ENCODE data around the gene PDE11A. TPM values are rescaled to one million over a fixed set of nuclear protein-coding genes. Genes with fewer than 3 reads are reported as not detected.

Gene PDE11A
- total and polyA plus RNA-seq, 4 donors: 1.0 to 5.9 (median 1.7) TPM

DNA sequence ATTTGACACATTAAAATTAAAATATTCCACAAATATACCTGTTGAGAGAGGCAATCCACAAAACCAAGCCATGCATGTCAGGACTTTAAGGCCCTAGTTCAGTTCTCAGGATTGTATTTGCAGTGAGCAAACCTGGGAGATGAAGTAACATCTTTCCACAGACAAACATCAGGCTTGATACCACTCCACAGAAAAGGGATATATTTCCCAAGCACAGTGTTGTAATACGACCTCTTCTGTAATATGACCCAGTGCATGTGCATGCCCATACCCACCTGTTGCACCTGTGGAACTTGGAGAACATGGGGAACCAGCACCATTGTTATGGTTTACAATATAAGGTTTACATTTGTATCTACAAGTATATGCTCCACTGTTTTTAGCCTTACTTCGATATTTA, 184.0 kb downstream of the PDE11A start (continued):
- TF ChIP-seq, protein P1, sequence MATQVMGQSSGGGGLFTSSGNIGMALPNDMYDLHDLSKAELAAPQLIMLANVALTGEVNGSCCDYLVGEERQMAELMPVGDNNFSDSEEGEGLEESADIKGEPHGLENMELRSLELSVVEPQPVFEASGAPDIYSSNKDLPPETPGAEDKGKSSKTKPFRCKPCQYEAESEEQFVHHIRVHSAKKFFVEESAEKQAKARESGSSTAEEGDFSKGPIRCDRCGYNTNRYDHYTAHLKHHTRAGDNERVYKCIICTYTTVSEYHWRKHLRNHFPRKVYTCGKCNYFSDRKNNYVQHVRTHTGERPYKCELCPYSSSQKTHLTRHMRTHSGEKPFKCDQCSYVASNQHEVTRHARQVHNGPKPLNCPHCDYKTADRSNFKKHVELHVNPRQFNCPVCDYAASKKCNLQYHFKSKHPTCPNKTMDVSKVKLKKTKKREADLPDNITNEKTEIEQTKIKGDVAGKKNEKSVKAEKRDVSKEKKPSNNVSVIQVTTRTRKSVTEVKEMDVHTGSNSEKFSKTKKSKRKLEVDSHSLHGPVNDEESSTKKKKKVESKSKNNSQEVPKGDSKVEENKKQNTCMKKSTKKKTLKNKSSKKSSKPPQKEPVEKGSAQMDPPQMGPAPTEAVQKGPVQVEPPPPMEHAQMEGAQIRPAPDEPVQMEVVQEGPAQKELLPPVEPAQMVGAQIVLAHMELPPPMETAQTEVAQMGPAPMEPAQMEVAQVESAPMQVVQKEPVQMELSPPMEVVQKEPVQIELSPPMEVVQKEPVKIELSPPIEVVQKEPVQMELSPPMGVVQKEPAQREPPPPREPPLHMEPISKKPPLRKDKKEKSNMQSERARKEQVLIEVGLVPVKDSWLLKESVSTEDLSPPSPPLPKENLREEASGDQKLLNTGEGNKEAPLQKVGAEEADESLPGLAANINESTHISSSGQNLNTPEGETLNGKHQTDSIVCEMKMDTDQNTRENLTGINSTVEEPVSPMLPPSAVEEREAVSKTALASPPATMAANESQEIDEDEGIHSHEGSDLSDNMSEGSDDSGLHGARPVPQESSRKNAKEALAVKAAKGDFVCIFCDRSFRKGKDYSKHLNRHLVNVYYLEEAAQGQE (IDR thresholded peaks at IDR 0.05): peak; percentile 82

DNA sequence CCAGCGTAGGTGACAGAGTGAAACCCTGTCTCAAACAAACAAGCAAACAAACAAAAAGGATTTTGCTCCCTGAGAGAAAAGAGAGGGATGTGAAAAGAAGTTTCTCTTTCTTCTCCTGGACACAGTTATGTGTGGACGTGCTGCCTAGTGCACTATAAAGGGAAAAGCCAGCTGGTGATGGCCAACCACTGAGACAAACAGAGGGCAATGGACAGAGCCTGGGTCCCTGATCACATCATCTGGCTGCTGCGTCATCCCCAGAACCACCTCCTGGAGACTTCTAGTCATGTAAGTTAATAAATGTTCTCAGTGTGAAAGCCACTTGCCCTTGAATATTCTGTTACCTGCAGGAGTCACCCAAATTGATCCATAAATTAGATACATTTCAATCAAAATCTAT, 184.9 kb downstream of the PDE11A start:
- no peak for DNase-seq (ENCODE audit: low spot score)
- TF ChIP-seq, protein P2, sequence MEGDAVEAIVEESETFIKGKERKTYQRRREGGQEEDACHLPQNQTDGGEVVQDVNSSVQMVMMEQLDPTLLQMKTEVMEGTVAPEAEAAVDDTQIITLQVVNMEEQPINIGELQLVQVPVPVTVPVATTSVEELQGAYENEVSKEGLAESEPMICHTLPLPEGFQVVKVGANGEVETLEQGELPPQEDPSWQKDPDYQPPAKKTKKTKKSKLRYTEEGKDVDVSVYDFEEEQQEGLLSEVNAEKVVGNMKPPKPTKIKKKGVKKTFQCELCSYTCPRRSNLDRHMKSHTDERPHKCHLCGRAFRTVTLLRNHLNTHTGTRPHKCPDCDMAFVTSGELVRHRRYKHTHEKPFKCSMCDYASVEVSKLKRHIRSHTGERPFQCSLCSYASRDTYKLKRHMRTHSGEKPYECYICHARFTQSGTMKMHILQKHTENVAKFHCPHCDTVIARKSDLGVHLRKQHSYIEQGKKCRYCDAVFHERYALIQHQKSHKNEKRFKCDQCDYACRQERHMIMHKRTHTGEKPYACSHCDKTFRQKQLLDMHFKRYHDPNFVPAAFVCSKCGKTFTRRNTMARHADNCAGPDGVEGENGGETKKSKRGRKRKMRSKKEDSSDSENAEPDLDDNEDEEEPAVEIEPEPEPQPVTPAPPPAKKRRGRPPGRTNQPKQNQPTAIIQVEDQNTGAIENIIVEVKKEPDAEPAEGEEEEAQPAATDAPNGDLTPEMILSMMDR (IDR thresholded peaks at IDR 0.05; ENCODE audit: low read depth, low read length, missing input control): no peak
- TF ChIP-seq, protein P3, sequence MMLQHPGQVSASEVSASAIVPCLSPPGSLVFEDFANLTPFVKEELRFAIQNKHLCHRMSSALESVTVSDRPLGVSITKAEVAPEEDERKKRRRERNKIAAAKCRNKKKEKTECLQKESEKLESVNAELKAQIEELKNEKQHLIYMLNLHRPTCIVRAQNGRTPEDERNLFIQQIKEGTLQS (IDR thresholded peaks at IDR 0.05): no peak
- TF ChIP-seq, protein P4, sequence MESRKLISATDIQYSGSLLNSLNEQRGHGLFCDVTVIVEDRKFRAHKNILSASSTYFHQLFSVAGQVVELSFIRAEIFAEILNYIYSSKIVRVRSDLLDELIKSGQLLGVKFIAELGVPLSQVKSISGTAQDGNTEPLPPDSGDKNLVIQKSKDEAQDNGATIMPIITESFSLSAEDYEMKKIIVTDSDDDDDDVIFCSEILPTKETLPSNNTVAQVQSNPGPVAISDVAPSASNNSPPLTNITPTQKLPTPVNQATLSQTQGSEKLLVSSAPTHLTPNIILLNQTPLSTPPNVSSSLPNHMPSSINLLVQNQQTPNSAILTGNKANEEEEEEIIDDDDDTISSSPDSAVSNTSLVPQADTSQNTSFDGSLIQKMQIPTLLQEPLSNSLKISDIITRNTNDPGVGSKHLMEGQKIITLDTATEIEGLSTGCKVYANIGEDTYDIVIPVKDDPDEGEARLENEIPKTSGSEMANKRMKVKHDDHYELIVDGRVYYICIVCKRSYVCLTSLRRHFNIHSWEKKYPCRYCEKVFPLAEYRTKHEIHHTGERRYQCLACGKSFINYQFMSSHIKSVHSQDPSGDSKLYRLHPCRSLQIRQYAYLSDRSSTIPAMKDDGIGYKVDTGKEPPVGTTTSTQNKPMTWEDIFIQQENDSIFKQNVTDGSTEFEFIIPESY (IDR thresholded peaks at IDR 0.05): no peak
- no peak for TF ChIP-seq RAD21 (IDR thresholded peaks at IDR 0.05)
- H3K27me3 ChIP-seq (ENCODE audit: control insufficient read depth in 4 of 4, insufficient read depth in 4 of 4, low read length in 3 of 4): no peaks in the 10 kb centered on the region
- H3K36me3 ChIP-seq (ENCODE audit: control insufficient read depth in 4 of 4, insufficient read depth in 3 of 4, low read depth in 1 of 4, low read length in 3 of 4): no peaks in the 10 kb centered on the region
- H3K27ac ChIP-seq (ENCODE audit: low read depth in 1 of 2, low read length in 2 of 2): peak overlapping the region in 1 of 2 donors; percentile 30
- no peak overlapping the region for H3K4me3 ChIP-seq (ENCODE audit: low read depth in 1 of 3, low read length in 3 of 3)
- peaks cover 0 to 14% (median 10%) of the 10 kb centered on the region in 4 donors for H3K4me1 ChIP-seq (ENCODE audit: control insufficient read depth in 4 of 4, insufficient read depth in 4 of 4, low read length in 3 of 4)
- H3K9ac ChIP-seq (ENCODE audit: low read depth in 1 of 2, low read length in 2 of 2): no peak overlapping the region
- WGBS: 67% methylated on average over 3 of the region's 3 CpGs
- no peaks in the 10 kb centered on the region for H3K9me3 ChIP-seq (ENCODE audit: control insufficient read depth in 4 of 4, low read length in 3 of 4)

DNA sequence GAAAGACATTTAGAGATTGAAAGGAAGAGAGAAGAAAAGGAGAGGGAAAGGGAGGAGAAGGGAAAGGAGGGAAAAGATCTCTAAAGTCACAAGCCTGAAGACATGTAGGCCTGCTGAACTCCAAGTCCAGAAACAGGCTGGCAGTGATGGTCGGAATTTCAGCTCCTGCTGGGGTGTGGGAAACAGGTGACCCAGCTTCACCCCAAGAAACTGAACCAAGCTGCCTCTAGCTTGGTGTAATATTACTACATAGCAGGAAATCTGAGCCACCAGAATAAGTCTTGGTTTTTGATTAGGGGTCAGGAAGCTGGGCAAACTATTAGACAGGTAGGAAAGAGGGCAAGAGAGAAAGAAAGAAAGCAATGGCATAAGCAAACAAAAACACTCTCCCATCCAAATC, 185.8 kb downstream of the PDE11A start:
- no peaks in the 10 kb centered on the region for H3K9me3 ChIP-seq (ENCODE audit: control insufficient read depth in 4 of 4, low read length in 3 of 4)
- H3K36me3 ChIP-seq (ENCODE audit: control insufficient read depth in 4 of 4, insufficient read depth in 3 of 4, low read depth in 1 of 4, low read length in 3 of 4): no peaks in the 10 kb centered on the region
- H3K27me3 ChIP-seq (ENCODE audit: control insufficient read depth in 4 of 4, insufficient read depth in 4 of 4, low read length in 3 of 4): no peaks in the 10 kb centered on the region
- 76% methylated on average over 1 of the region's 1 CpG for WGBS
- H3K4me3 ChIP-seq (ENCODE audit: low read depth in 1 of 3, low read length in 3 of 3): no peak overlapping the region
- no peak for DNase-seq (ENCODE audit: low spot score)
- H3K27ac ChIP-seq (ENCODE audit: low read depth in 1 of 2, low read length in 2 of 2): no peak overlapping the region
- peaks cover 0 to 14% (median 14%) of the 10 kb centered on the region in 4 donors for H3K4me1 ChIP-seq (ENCODE audit: control insufficient read depth in 4 of 4, insufficient read depth in 4 of 4, low read length in 3 of 4)
- H3K9ac ChIP-seq (ENCODE audit: low read depth in 1 of 2, low read length in 2 of 2): no peak overlapping the region
- TF ChIP-seq EGR1 (IDR thresholded peaks at IDR 0.05; ENCODE audit: low read depth in 2 of 2) (no peak), NR2F2 (IDR thresholded peaks at IDR 0.05) (no peak), TAF1 (conservative IDR thresholded peaks at IDR 0.05) (no peak), FOXA1 (IDR thresholded peaks at IDR 0.05) (no peak), FOXA2 (IDR thresholded peaks at IDR 0.05) (no peak), JUND (IDR thresholded peaks at IDR 0.05) (no peak), HNF4A (conservative IDR thresholded peaks at IDR 0.05) (no peak), GABPA (IDR thresholded peaks at IDR 0.05 in 1 of 2, conservative IDR thresholded peaks at IDR 0.05 in 1 of 2) (no peak)
- TF ChIP-seq, protein P4 (IDR thresholded peaks at IDR 0.05): no peak
- TF ChIP-seq, protein P5, sequence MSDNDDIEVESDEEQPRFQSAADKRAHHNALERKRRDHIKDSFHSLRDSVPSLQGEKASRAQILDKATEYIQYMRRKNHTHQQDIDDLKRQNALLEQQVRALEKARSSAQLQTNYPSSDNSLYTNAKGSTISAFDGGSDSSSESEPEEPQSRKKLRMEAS (IDR thresholded peaks at IDR 0.05): no peak
- TF ChIP-seq, protein P3 (IDR thresholded peaks at IDR 0.05): no peak
- TF ChIP-seq, protein P2 (IDR thresholded peaks at IDR 0.05; ENCODE audit: low read depth, low read length, missing input control): no peak
